RWPE2 (cell line): ENCODE measurements around the gene MACROD2.

ENCODE experiments used
- ATAC-seq: fragments of 200-7000 bp; cut with Tn5 transposase; 3 replicates; pipeline ENCODE4 v1.9.1; 2021; ENCODE audit warnings: low read depth
- DNase-seq: peaks from one replicate; pipeline ENCODE4 v3.0.0-alpha.2; 2020; ENCODE audit warnings: low spot score
- H3K27ac ChIP-seq: fragments of 450-650 bp; 2 replicates; pipeline ENCODE4 v1.5.1; 2017; ENCODE audit warnings: mild to moderate bottlenecking; ENCODE audit not compliant: poor library complexity, severe bottlenecking
- H3K27me3 ChIP-seq: fragments of 250-450 bp; sonication (Bioruptor Pico); 2 replicates; pipeline ENCODE4 v1.5.1; 2021; ENCODE audit warnings: mild to moderate bottlenecking, moderate library complexity; ENCODE audit not compliant: insufficient read depth, poor library complexity, severe bottlenecking
- H3K36me3 ChIP-seq: fragments of 250-450 bp; sonication (Bioruptor Pico); 2 replicates; pipeline ENCODE4 v1.5.1; 2020; ENCODE audit warnings: low read depth, mild to moderate bottlenecking, moderate library complexity
- H3K4me1 ChIP-seq: fragments of 250-450 bp; sonication (Bioruptor Pico); 2 replicates; pipeline ENCODE4 v1.5.1; 2021; ENCODE audit warnings: mild to moderate bottlenecking, moderate library complexity; ENCODE audit not compliant: insufficient read depth, poor library complexity, severe bottlenecking
- H3K4me3 ChIP-seq: fragments of 250-450 bp; sonication (Bioruptor Pico); 2 replicates; pipeline ENCODE4 v1.5.1; 2021; ENCODE audit warnings: mild to moderate bottlenecking, moderate library complexity; ENCODE audit not compliant: severe bottlenecking
- H3K9me3 ChIP-seq: fragments of 250-450 bp; sonication (Bioruptor Pico); 2 replicates; pipeline ENCODE4 v1.5.1; 2021; ENCODE audit warnings: mild to moderate bottlenecking, moderate library complexity; ENCODE audit not compliant: severe bottlenecking
- CTCF ChIP-seq: fragments of 450-650 bp; IDR thresholded peaks from one replicate; pipeline ENCODE4 v1.5.1; 2017; ENCODE audit warnings: mild to moderate bottlenecking, moderate library complexity; ENCODE audit not compliant: poor library complexity, severe bottlenecking

Gene MACROD2

GRCh38 chr20:15886250-15886649 is 1890.9 kb downstream of the MACROD2 start:
- no peak for TF ChIP-seq CTCF
- no peaks in the 10 kb centered on the region for H3K36me3 ChIP-seq
- ATAC-seq = no peak
- no peak for DNase-seq
- H3K4me1 ChIP-seq = no peaks in the 10 kb centered on the region
- no peaks in the 10 kb centered on the region for H3K27me3 ChIP-seq
- H3K9me3 ChIP-seq = no peaks in the 10 kb centered on the region
- H3K27ac ChIP-seq = no peak overlapping the region
- H3K4me3 ChIP-seq = no peak overlapping the region

GRCh38 chr20:15887387-15887786 is 1892.1 kb downstream of the MACROD2 start:
- no peak for ATAC-seq
- no peaks in the 10 kb centered on the region for H3K4me1 ChIP-seq
- no peak for TF ChIP-seq CTCF
- DNase-seq = no peak
- no peaks in the 10 kb centered on the region for H3K36me3 ChIP-seq
- no peak overlapping the region for H3K27ac ChIP-seq
- H3K9me3 ChIP-seq = no peaks in the 10 kb centered on the region
- no peak overlapping the region for H3K4me3 ChIP-seq
- no peaks in the 10 kb centered on the region for H3K27me3 ChIP-seq

- H3K36me3 ChIP-seq = no peaks in the 10 kb centered on the region
- no peaks in the 10 kb centered on the region for H3K27me3 ChIP-seq
- H3K4me3 ChIP-seq = no peak overlapping the region
- no peak overlapping the region for H3K27ac ChIP-seq
- ATAC-seq (no peak), DNase-seq (no peak)
- TF ChIP-seq CTCF = no peak
- no peaks in the 10 kb centered on the region for H3K4me1 ChIP-seq
- H3K9me3 ChIP-seq = no peaks in the 10 kb centered on the region
Observed at GRCh38 chr20:15889061-15889460, 1893.7 kb downstream of the MACROD2 start.

- no peak for TF ChIP-seq CTCF
- no peak overlapping the region for H3K27ac ChIP-seq
- no peak overlapping the region for H3K4me3 ChIP-seq
- ATAC-seq (no peak), DNase-seq (no peak)
- H3K36me3 ChIP-seq = no peaks in the 10 kb centered on the region
- H3K27me3 ChIP-seq = no peaks in the 10 kb centered on the region
- H3K9me3 ChIP-seq = no peaks in the 10 kb centered on the region
- no peaks in the 10 kb centered on the region for H3K4me1 ChIP-seq
Observed at GRCh38 chr20:15889514-15890256, 1894.4 kb downstream of the MACROD2 start.

- no peak for DNase-seq
- Histone ChIP-seq H3K4me1 (no peaks in the 10 kb centered on the region), H3K36me3 (no peaks in the 10 kb centered on the region), H3K27me3 (no peaks in the 10 kb centered on the region), H3K27ac (no peak overlapping the region), H3K4me3 (no peak overlapping the region), H3K9me3 (no peaks in the 10 kb centered on the region)
- no peak for TF ChIP-seq CTCF
- ATAC-seq = no peak
Observed at GRCh38 chr20:15890407-15890982, 1895.2 kb downstream of the MACROD2 start.
